Stimulated activated CD4-positive, alpha-beta T cell treated with anti-CD3 and anti-CD28 coated beads, Interleukin-1b, Interleukin-23, amount 100 ng/mL, for 48 hours (primary cell): Measurements from ENCODE around the gene SMARCA4.
"Not testable (repeated sequence)": the region's sequence is repeated elsewhere in the genome, so short reads cannot be mapped to it uniquely, and the experiment has no call there.

Source experiments
- DNase-seq: peaks from one replicate; pipeline ENCODE4 v3.0.0-alpha.2; 2020

SMARCA4 gene

GRCh38 chr19:10981252-10981895 is 20.5 kb downstream of the SMARCA4 start:
- no peak for DNase-seq

DNA sequence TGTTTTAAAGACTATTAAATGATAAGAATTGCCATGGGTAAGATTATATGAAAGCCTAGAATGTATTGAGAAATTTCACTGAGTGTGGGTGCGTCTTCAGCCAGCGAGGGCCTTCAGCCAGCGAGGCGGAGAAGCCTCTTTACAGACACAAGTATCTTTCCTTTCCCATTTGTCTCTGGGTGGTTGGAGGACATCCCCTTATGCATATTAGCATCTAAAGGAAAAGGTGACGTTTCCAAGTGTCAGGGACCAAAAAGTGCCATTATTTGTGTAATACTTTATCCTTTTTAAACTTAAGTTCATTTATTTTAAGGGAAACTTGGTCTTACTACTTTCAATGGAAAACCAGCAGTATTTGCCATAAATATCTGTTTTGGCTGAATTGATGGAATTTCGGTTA is 22.2 kb downstream of the SMARCA4 start:
- no peak for DNase-seq

- no peak for DNase-seq
Observed at GRCh38 chr19:10984166-10984735, 23.4 kb downstream of the SMARCA4 start.

DNA sequence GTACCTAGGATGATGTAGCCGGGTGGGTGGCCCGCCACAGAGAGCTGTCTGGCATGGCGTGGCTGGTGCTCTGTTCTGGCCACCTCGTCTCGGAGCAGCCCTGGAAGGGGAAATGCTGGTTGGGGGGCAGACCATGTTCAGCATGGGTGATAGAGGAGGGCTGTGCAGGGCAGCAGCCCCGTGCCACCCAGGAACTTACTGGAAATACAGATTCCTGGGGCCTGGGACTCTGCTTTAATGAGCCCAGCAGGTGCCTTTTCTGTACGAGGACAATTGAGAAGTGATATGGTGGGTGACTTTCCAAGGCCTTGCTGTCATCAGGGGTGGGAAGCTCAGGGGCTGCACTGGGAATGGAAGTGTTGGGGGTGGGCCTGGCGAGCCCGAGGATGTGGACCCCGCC is 24.7 kb downstream of the SMARCA4 start:
- DNase-seq, result no peak

DNA sequence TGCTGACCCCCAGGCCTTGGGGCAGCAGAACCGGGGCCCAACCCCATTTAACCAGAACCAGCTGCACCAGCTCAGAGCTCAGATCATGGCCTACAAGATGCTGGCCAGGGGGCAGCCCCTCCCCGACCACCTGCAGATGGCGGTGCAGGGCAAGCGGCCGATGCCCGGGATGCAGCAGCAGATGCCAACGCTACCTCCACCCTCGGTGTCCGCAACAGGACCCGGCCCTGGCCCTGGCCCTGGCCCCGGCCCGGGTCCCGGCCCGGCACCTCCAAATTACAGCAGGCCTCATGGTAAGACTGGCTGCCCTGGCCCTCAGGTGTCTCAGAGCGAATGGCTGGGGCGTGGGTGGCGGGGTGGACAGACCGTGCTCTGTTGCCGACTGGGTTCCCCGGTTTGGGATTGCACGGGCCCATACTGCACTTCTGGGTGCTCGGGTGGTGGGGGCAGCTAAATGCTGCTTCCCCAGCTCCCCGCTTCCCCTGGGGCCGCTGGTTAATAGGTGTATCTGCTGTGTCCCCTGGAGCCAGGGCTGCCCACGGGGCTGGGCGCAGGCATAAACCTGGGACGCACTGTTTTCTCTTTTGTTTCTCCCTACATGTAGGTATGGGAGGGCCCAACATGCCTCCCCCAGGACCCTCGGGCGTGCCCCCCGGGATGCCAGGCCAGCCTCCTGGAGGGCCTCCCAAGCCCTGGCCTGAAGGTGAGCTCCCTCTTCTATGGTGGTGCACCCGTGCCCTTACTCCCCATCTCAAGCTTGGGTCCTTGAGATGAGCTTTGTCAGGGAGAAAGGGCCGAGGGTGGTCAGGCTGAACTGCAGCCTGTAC is 25.7 kb downstream of the SMARCA4 start:
- no peak for DNase-seq

GRCh38 chr19:10987571-10988297 is 26.9 kb downstream of the SMARCA4 start:
- no peak for DNase-seq

DNA sequence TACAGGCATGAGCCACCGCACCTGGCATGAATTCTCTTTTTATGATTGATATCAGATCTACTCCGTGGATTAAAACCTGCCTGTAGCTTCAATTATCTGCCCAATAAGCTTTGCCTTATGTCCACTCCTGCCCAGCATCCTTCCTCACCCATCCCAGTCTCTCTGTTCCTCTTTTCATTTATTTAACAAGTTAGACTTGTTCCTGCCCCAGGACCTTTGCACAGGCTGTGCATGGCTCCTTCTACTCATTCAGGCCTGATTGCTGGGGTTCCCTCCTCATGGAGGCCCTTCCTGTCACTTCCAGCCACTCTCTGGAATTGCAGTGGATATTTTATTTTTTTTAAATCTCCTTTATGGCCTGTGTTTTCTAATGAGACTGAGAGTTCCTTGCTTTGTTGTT is 27.6 kb downstream of the SMARCA4 start:
- DNase-seq, result no peak

DNA sequence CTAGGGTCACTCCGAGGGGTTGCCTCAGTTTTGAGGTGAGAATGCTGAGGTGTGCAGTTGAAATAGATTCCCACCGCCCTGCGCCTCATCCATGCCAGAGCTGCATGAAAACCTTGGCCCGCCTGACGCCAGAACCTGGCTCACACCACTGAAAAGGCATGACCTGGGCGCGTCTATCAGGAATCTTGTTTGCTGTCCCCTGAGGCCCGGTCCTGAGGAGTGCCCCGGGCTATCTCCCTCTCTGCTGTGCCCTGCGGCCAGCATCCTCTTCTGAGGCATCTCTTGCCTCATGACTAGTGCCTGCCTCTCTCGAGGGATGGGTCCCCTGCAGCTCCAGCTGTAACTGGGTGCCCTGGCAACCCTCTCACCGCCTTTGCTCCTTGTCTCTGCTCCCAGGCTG is 28.1 kb downstream of the SMARCA4 start:
- DNase-seq, result no peak

- no peak for DNase-seq
Observed at GRCh38 chr19:10991076-10991475, 30.2 kb downstream of the SMARCA4 start.

DNA sequence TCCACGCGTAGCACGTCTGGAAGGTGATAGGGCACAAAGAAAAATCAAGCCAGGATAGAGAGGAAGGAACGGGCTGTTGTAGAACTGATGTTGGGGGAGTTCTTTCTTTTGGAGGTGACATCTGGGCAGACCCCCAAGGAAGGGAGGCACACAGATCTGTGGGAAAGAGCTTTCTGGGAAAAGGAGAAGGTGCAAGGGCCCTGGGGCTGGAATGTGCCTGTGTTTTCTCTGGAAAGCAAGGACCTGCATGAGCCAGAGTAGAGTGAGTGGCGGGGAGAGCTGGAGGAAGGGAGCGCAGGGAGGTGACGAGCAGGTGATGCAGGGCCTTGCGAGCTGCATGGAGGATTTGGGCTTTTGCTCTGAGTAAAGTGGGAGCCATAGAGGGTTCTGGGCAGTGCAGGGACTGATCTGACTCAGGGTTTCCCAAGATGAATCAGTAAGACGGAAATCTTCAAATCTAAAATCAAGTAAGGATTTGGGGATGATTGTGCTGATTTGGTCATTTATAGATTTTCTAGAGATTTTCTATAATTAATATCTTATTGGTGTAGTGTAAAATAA is 30.8 kb downstream of the SMARCA4 start:
- no peak for DNase-seq

DNA sequence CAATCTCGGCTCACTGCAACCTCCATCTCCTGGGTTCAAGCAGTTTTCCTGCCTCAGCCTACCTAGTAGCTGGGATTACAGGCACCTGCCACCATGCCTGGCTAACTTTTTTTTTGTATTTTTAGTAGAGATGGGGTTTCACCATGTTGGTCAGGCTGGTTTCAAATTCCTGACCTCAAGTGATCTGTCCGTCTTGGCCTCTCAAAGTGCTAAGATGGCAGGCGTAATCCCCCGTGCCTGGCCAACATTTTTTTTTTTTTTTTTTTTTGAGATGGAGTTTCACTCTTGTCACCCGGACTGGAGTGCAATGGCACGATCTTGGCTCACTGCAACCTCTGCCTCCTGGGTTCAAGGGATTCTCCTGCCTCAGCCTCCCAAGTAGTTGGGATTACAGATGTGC is 31.3 kb downstream of the SMARCA4 start:
- DNase-seq, result not testable (repeated sequence)

GRCh38 chr19:10995926-10996600 is 35.2 kb downstream of the SMARCA4 start:
- DNase-seq, result no peak

DNA sequence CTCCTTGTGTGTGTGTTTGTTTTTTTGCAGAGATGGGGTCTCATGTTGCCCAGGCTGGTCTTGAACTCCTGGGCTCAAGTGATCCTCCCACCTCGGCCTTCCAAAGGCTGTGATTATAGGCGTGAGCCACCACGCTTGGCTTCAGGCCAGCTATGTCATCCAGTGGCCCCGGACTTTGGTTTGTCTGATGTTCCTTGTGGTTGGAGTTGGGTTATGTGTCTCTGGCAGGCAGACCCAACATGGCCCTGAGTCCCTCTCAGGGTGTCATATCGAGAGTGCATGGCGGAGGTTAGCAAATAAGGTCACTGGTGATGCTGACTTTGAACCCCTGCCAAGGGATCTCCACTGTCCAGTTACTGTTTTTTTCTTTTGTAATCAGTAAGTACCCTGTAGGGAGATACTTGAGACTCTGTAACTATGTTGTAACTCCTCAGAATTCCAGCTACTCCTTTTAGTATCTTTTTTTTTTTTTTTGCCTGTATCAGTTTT is 37.3 kb downstream of the SMARCA4 start:
- no peak for DNase-seq

GRCh38 chr19:10998666-10999065 is 37.8 kb downstream of the SMARCA4 start:
- DNase-seq, result no peak

- DNase-seq, result no peak
Observed at GRCh38 chr19:11005521-11005920, 44.7 kb downstream of the SMARCA4 start.

- no peak for DNase-seq
Observed at GRCh38 chr19:11007385-11007784, 46.6 kb downstream of the SMARCA4 start.

GRCh38 chr19:11007962-11008532 is 47.2 kb downstream of the SMARCA4 start:
- DNase-seq, result no peak

DNA sequence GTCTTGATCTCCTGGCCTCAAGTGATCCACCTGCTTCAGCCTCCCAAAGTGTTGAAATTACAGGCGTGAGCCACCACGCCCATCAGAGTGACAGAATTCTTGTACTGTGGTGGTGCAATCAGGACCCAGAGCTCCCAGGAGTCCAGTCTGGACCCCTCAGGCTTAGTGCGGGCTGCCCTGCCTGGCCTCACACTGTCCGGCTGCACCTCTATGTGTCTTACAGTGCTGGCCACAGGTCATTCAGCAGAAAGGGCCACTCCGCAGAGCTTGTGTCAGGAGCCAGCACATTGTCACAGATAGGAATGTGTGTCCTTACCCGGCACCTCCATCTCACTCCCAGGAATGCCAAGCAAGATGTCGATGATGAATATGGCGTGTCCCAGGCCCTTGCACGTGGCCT is 49.2 kb downstream of the SMARCA4 start:
- no peak for DNase-seq

DNA sequence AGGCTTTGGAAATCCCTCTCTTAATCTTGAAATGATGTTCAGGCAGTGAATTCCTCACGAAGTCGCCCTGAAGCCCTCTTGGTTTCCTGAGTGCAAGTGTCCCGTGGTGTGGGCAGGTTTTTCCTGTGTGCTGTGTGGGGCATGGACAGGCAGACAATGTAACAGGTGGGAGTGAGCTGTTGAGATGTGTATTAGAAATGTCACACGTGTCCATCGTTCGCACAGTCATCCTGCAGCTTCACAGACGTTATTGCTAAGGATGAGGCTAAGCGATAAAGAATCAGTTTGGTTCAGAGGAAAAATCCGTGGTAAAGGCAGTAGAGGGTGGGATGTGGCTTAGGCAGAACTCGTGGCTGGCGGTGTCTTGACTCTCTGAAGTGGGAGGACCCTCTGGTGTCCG is 51.7 kb downstream of the SMARCA4 start:
- DNase-seq, result no peak

DNA sequence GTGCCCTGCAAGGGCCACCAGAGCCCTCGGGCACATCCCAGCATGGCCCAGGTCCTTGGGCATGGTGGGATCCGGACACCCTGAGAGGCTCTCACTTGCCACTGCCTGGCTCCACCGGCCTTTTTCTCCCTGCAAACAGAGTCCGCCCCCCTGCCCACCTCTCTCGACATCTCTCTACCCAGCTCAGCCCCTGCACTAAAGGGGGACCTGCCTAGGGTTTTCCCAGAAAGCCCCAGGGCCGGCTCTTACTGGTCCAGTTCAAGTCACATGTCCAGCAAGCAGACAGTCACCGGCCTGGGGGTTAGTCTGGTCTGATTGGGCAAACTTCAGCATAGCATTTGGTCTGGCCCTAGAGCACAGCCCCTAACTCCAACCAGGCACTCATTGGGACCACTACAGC is 52.9 kb downstream of the SMARCA4 start:
- no peak for DNase-seq

DNA sequence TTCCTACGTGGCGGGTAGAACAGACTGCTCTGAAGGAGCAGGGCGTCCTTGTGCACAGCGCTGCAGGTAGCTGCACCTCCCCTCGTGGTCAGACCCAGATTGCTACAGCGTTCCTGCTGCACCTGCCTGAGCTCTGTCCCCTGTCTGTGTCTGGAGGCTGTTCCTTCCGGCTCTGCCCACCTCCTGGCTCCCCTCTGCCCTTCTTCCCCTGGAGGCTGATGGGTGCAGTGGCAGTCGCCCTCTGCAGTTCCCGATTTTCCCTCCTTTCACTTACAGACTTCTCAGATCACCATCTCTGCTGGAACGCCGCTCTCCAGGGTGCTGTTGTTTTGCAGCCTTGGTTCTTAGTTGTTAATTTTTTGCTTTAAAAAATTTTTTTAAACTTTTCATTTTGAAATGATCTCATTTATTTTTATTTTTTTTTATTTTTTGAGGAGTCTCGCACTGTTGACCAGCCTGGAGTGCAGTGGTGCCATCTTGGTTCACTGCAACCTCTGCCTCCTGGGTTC is 53.6 kb downstream of the SMARCA4 start:
- no peak for DNase-seq

- DNase-seq, result no peak
Observed at GRCh38 chr19:11016631-11017030, 55.8 kb downstream of the SMARCA4 start.
